HG03460 (cell line): ENCODE results near the gene POLN.

Source experiments
- ATAC-seq: cut with Tn5 transposase; IDR thresholded peaks from one replicate; pipeline ENCODE4 v1.9.1; 2021; ENCODE audit not compliant: unreplicated experiment

The POLN gene

GRCh38 chr4:2072971-2073807, 168.7 kb downstream of the POLN start:
- ATAC-seq: no peak

GRCh38 chr4:2071912-2072867, 169.7 kb downstream of the POLN start:
- ATAC-seq: no peak

- ATAC-seq: no peak
These were observed 170.5 kb downstream of the POLN start for GRCh38 chr4:2071252-2071911.

GRCh38 chr4:2070421-2071251, 171.3 kb downstream of the POLN start:
- no peak for ATAC-seq

GRCh38 chr4:2069986-2070385, 171.9 kb downstream of the POLN start:
- ATAC-seq: no peak

GRCh38 chr4:2069161-2069971, 172.6 kb downstream of the POLN start:
- no peak for ATAC-seq

GRCh38 chr4:2068566-2068965, 173.4 kb downstream of the POLN start:
- no peak for ATAC-seq

- ATAC-seq: no peak
These were observed 173.8 kb downstream of the POLN start for GRCh38 chr4:2068198-2068470.

- ATAC-seq: no peak
These were observed 174.3 kb downstream of the POLN start for GRCh38 chr4:2067446-2068197.

GRCh38 chr4:2066571-2067445, 175.1 kb downstream of the POLN start:
- ATAC-seq: no peak

- no peak for ATAC-seq
These were observed 175.8 kb downstream of the POLN start for GRCh38 chr4:2066011-2066551.

GRCh38 chr4:2065106-2065930, 176.6 kb downstream of the POLN start:
- no peak for ATAC-seq

GRCh38 chr4:2064276-2064991, 177.5 kb downstream of the POLN start:
- ATAC-seq: no peak

- ATAC-seq: no peak
These were observed 178.2 kb downstream of the POLN start for GRCh38 chr4:2063557-2064275.

GRCh38 chr4:2062808-2063524, 179.0 kb downstream of the POLN start:
- ATAC-seq: no peak
